Neural crest cell (in vitro differentiated cells): ENCODE data around the gene NELL1. TPM values are rescaled to one million over a fixed set of nuclear protein-coding genes. Genes with fewer than 3 reads are reported as not detected.

Source experiments
- DNase-seq: peaks from one replicate; pipeline ENCODE4 v3.0.0; 2021; ENCODE audit warnings: low read depth, mixed read lengths, low spot score
- H3K27ac Mint-ChIP-seq: one replicate; pipeline ENCODE4 v1.8.0; 2021; ENCODE audit warnings: mild to moderate bottlenecking, mixed read lengths; ENCODE audit not compliant: unreplicated experiment
- H3K27me3 Mint-ChIP-seq: 2 replicates; pipeline ENCODE4 v1.8.0; 2021; ENCODE audit warnings: low read depth, mild to moderate bottlenecking, mixed read lengths
- H3K36me3 Mint-ChIP-seq: 2 replicates; pipeline ENCODE4 v1.8.0; 2021; ENCODE audit warnings: low read depth, mild to moderate bottlenecking, mixed read lengths
- H3K4me1 Mint-ChIP-seq: 2 replicates; pipeline ENCODE4 v1.8.0; 2021; ENCODE audit warnings: mixed read lengths
- H3K4me3 Mint-ChIP-seq: one replicate; pipeline ENCODE4 v1.8.0; 2021; ENCODE audit warnings: mild to moderate bottlenecking, mixed read lengths
- H3K9me3 Mint-ChIP-seq: 2 replicates; pipeline ENCODE4 v1.8.0; 2021; ENCODE audit warnings: mixed read lengths
- CTCF ChIP-seq: fragments of 200-600 bp; sonication (generic); conservative IDR thresholded peaks from 2 replicates; pipeline ENCODE4 v1.5.0; 2021; ENCODE audit warnings: antibody characterized with exemption, mild to moderate bottlenecking
- total RNA-seq: library from RNA; stranded (reverse); gene quantifications from 2 replicates; pipeline ENCODE4 v1.2.1, GENCODE V29; 2021

Gene NELL1
- total RNA-seq, 1 donor from 2014 or later, result 0.51 TPM

- no peak overlapping the region for H3K27ac Mint-ChIP-seq
- H3K9me3 Mint-ChIP-seq, result no peaks in the 10 kb centered on the region
- H3K4me3 Mint-ChIP-seq, result no peak overlapping the region
- no peaks in the 10 kb centered on the region for H3K36me3 Mint-ChIP-seq
- no peak for DNase-seq
- no peaks in the 10 kb centered on the region for H3K4me1 Mint-ChIP-seq
- TF ChIP-seq CTCF, result no peak
- H3K27me3 Mint-ChIP-seq, result no peaks in the 10 kb centered on the region
These were observed 758.3 kb downstream of the NELL1 start for GRCh38 chr11:21427726-21428125.

DNA sequence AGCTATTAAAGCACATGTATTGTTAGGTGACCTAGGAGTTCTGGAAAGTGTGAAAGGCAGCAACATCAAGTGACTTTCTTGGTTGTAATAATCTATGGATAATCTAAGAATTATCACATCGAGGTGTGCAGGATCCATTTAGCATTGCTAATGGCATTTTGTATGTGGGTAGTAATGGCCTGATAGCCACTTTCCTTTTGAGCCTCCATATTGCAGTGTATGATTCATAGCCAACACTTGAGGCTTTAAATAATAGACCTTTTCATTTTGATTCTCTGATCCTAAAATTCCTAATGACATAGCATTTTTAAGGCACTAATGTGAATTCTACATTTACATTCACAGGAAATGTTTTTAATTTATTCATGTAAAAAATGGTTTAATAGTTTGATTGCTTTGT lies 759.4 kb downstream of the NELL1 start:
- H3K36me3 Mint-ChIP-seq, result no peaks in the 10 kb centered on the region
- H3K27me3 Mint-ChIP-seq, result no peaks in the 10 kb centered on the region
- no peak overlapping the region for H3K27ac Mint-ChIP-seq
- H3K4me3 Mint-ChIP-seq, result no peak overlapping the region
- no peak for TF ChIP-seq CTCF
- no peaks in the 10 kb centered on the region for H3K4me1 Mint-ChIP-seq
- no peak for DNase-seq
- no peaks in the 10 kb centered on the region for H3K9me3 Mint-ChIP-seq

GRCh38 chr11:21429401-21429800 lies 760.0 kb downstream of the NELL1 start:
- H3K36me3 Mint-ChIP-seq, result no peaks in the 10 kb centered on the region
- H3K27ac Mint-ChIP-seq, result no peak overlapping the region
- H3K9me3 Mint-ChIP-seq, result no peaks in the 10 kb centered on the region
- H3K27me3 Mint-ChIP-seq, result no peaks in the 10 kb centered on the region
- DNase-seq, result no peak
- no peak overlapping the region for H3K4me3 Mint-ChIP-seq
- H3K4me1 Mint-ChIP-seq, result no peaks in the 10 kb centered on the region
- no peak for TF ChIP-seq CTCF

DNA sequence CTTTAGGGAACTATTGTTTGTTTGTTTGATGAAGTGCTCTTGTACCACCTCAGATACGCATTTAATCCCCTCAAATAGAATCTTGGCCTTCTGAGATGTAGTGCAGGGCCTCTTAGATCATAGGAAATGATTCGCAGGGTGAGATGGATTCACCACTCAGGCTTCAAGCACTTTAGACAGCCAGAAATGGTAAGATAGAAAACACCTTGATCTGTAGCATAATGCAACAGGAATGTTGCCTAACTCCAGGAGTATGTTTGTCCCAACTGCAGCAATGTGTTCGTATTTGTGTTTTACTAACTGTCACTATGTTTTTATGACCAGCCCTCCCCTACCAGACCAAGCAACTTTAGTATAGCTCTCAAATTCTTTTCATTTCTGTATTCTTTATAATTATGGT lies 761.2 kb downstream of the NELL1 start:
- TF ChIP-seq CTCF, result no peak
- no peaks in the 10 kb centered on the region for H3K4me1 Mint-ChIP-seq
- H3K27me3 Mint-ChIP-seq, result no peaks in the 10 kb centered on the region
- no peaks in the 10 kb centered on the region for H3K36me3 Mint-ChIP-seq
- H3K9me3 Mint-ChIP-seq, result no peaks in the 10 kb centered on the region
- no peak overlapping the region for H3K4me3 Mint-ChIP-seq
- DNase-seq, result no peak
- H3K27ac Mint-ChIP-seq, result no peak overlapping the region

GRCh38 chr11:21446939-21447590 lies 777.7 kb downstream of the NELL1 start:
- H3K4me1 Mint-ChIP-seq, result no peaks in the 10 kb centered on the region
- DNase-seq, result no peak
- peak overlapping the region; percentile 85 for H3K27ac Mint-ChIP-seq
- no peaks in the 10 kb centered on the region for H3K9me3 Mint-ChIP-seq
- no peak overlapping the region for H3K4me3 Mint-ChIP-seq
- H3K36me3 Mint-ChIP-seq, result no peaks in the 10 kb centered on the region
- no peaks in the 10 kb centered on the region for H3K27me3 Mint-ChIP-seq
- no peak for TF ChIP-seq CTCF

DNA sequence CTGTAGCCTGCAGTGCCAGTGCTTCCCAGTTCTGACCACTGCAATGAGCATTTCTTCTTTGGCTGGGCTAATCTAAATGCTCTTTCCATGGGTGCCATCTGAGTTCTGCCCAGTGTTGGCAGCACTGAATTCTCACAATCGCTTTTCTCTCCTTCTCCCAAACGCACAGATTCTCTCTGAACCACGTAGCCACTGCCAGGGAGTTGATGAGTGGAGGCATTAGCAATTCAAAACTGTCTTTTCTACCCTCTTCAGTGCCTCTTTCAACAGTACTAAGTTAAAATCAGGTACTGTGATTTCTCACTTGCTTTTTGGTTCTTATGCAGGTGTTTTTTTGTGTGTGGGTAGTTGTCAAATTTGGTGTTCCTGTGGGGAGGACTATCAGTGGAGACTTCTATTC lies 778.5 kb downstream of the NELL1 start:
- no peaks in the 10 kb centered on the region for H3K27me3 Mint-ChIP-seq
- no peaks in the 10 kb centered on the region for H3K9me3 Mint-ChIP-seq
- TF ChIP-seq CTCF, result no peak
- no peak overlapping the region for H3K4me3 Mint-ChIP-seq
- no peaks in the 10 kb centered on the region for H3K36me3 Mint-ChIP-seq
- H3K4me1 Mint-ChIP-seq, result no peaks in the 10 kb centered on the region
- H3K27ac Mint-ChIP-seq, result no peak overlapping the region
- no peak for DNase-seq
